KBM-7 (cell line): ENCODE data around the gene RNF10.
"Not testable (repeated sequence)": the region's sequence is repeated elsewhere in the genome, so short reads cannot be mapped to it uniquely, and the experiment has no call there.

ENCODE experiments used
- DNase-seq: peaks from one replicate; pipeline ENCODE4 v3.0.0-alpha.2; 2015
- in situ Hi-C: fragments of 300-500 bp; cut with MboI; formaldehyde crosslinking; loops from 2 replicates; pipeline ENCODE4 v1.14.3; 2020; ENCODE audit warnings: low sequenced_read_pairs, low pct_unique_long_range_greater_than_20kb, mixed read lengths

Gene RNF10

GRCh38 chr12:120534203-120534702 lies at the start of gene RNF10:
Gene RNF10, plus strand, starts transcription at chr12:120534356. Its CDS starts 456 bp downstream, at chr12:120534812.
- in situ Hi-C loops, result no loop called here
- peak; percentile 83 for DNase-seq

- DNase-seq, result no peak
- in situ Hi-C loops, result no loop called here
Measured at GRCh38 chr12:120485961-120486881, 47.9 kb upstream of the RNF10 start.

- in situ Hi-C loops, result not testable (repeated sequence)
Measured at GRCh38 chr12:120487552-120487951, 46.6 kb upstream of the RNF10 start.

GRCh38 chr12:120488057-120488640 lies 46.0 kb upstream of the RNF10 start:
- in situ Hi-C loops, result no loop called here
- no peak for DNase-seq

More at GRCh38 chr12:120487552-120487951, 46.6 kb upstream of the RNF10 start:
- not testable (repeated sequence) for DNase-seq

GRCh38 chr12:120489018-120489417 lies 45.1 kb upstream of the RNF10 start:
- in situ Hi-C loops, result no loop called here

GRCh38 chr12:120490325-120490724 lies 43.8 kb upstream of the RNF10 start:
- in situ Hi-C loops, result no loop called here
- DNase-seq, result no peak

More at GRCh38 chr12:120489018-120489417, 45.1 kb upstream of the RNF10 start:
- DNase-seq, result no peak

- in situ Hi-C loops, result no loop called here
- no peak for DNase-seq
Measured at GRCh38 chr12:120490833-120491512, 43.2 kb upstream of the RNF10 start.

GRCh38 chr12:120495186-120495730 lies 38.9 kb upstream of the RNF10 start:
- in situ Hi-C loops, result no loop called here
- no peak for DNase-seq

- peak; percentile 97 for DNase-seq
- in situ Hi-C loops, result no loop called here
Measured at GRCh38 chr12:120495731-120496412, 38.3 kb upstream of the RNF10 start, which contains the start of gene DYNLL1. Gene DYNLL1, plus strand, starts transcription at chr12:120496113. Its CDS starts 309 bp downstream, at chr12:120496422.

- in situ Hi-C loops, result no loop called here
- DNase-seq, result peak; percentile 86
Measured at GRCh38 chr12:120496413-120497340, 37.5 kb upstream of the RNF10 start.

GRCh38 chr12:120497524-120498150 lies 36.5 kb upstream of the RNF10 start:
- DNase-seq, result no peak
- in situ Hi-C loops, result no loop called here

GRCh38 chr12:120498870-120499515 lies 35.2 kb upstream of the RNF10 start:
- no peak for DNase-seq
- in situ Hi-C loops, result no loop called here

GRCh38 chr12:120500581-120500980 lies 33.6 kb upstream of the RNF10 start:
- in situ Hi-C loops, result no loop called here
- DNase-seq, result no peak

GRCh38 chr12:120504587-120504986 lies 29.6 kb upstream of the RNF10 start:
- in situ Hi-C loops, result no loop called here
- DNase-seq, result no peak

GRCh38 chr12:120508537-120508936 lies 25.6 kb upstream of the RNF10 start:
- DNase-seq, result no peak
- in situ Hi-C loops, result no loop called here

GRCh38 chr12:120514002-120514401 lies 20.2 kb upstream of the RNF10 start:
- in situ Hi-C loops, result no loop called here
- no peak for DNase-seq

- DNase-seq, result no peak
- in situ Hi-C loops, result no loop called here
Measured at GRCh38 chr12:120515496-120515895, 18.7 kb upstream of the RNF10 start.
